NCI-H2081 treated with DMSO at 0.1 percent for 48 hours (cell line): Measurements from ENCODE around the gene ADAM11.
A peak's percentile ranks its signal among the peaks of the same experiment; 100 is the strongest.
"Not testable (repeated sequence)": the region's sequence is repeated elsewhere in the genome, so short reads cannot be mapped to it uniquely, and the experiment has no call there.

Source experiments
- DNase-seq: peaks from one replicate; lab custom pipeline; 2025; lab: John Stamatoyannopoulos, UW

ADAM11 gene

DNA sequence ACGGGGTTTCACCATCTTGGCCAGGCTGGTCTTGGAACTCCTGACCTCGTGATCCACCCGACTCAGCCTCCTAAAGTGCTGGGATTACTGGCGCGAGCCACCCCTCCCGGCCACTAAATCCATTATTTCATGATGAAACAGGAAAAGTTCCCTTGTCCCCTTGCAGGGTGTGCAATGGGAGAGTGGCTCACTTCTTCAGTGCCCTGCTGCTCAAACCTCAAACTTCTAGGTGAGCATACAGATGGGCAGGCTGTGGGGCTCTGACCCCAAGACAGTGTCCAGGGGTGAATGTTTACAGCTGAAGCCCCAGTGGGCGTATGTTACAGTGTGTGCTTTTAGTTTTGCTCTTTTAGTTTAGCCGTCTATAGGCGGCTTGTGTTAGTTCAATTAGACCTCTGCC, 36.6 kb downstream of the ADAM11 start:
- DNase-seq = no peak

DNA sequence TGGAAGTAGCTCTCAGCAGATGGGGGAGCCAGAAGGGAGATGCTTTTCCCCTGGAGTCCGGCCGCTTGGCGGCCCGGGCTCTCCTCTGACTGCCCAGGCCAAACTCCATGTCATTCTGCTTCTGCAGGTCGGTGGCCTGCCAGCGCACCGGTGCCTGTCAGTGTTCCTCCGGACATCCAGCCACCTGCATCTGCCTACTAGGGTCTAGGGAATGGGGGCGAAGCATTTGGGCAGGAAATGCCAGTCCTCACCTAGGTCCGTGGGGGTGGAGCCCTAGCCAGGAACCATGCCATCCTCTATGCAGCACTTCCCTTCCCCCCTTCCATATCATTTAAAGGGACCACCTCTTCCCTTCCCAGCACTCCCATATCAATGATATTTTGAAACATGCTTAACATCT, 37.1 kb downstream of the ADAM11 start:
- DNase-seq = no peak

DNA sequence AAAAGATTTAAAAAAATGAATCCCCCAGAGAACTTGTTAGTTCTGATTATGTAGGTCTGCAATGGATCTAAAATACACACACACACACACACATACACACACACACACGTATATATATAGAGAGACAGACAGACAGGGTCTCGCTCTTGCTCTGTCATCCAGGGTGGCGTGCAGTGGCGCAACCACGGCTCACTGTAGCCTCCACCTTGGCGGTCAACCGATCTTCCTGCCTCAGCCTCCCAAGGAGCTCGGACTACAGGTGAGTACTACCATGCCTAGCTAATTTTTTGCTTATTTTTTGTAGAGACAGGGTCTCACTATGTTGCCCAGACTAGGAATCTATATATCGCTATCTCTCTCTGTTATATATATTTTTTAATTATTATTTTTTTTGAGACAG, 37.9 kb downstream of the ADAM11 start:
- DNase-seq = no peak

DNA sequence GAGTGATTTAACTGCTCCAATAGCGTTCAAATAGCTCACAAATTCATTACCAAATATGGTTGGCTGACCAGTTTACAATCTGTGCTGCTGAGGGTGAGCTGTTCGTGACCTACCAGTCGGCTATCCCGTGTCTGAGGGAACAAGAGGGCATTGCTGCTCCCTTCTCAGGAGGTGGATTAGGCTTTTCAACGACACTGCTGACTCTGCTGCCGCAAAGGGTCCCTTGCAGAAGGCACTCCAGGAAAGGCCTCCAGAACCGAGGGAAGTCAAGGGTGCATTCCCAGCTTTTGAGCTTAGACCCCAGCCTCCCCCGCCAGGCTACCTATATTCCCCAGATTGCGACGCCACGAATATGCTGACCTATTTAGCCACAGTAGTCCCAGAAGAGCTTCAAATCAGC, 39.0 kb downstream of the ADAM11 start:
- DNase-seq = no peak

- no peak for DNase-seq
Observed at GRCh38 chr17:44798356-44798755, 39.6 kb downstream of the ADAM11 start.

DNA sequence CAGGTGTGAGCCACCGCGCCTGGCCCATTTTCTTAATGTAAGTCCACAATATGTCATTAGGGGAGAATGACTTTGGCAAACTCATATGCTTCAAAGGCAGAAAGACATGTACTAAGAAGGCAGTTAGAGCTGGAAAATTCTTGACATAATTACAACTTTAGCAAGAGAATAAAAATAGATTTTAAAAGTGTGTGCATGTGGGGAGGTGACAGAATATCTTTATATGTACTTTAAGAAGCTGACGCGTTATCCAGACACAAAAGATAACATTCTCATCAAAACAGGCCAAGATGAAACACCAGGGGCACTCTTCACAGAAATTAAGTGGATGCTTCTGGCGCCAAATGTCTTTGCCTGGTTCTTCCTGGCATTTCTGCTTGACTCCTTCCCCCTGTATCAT, 43.1 kb downstream of the ADAM11 start:
- no peak for DNase-seq

DNA sequence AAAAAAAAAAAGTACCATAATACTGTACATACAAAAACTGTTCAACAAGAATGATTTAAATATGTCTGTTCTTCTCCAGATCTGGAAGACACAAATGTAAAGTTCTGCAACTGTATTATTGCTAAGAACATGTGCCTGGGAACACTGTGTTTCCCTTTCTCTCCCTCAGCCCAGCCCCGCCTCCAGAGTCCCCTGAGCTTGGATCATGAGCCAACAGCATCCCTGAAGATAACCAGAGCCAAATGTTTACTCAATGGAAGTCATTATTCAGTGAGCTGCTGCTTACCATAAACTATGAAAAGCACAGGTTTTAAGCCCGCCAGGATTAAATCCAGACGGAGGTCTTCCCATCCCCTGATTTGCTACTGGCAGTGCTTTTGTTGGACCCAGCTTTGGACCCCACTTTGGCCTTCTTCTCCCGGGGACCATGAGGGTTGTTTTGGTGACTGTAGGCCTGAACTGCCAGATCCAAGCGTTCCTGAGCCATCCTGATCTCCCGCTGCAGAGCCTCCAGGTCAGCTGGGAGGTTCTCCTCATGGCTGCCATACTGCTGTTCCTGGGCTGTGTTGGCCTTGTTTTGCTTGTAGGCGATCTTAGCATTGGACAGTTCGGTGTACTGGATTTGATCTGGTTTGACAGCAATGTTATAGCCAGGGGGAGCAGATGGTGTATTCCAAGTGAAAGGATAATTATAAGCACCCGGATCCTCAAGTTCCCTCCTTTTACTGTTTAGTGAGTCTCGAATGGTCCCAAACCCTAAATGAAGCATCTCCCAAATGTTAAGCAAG, 45.7 kb downstream of the ADAM11 start:
- no peak for DNase-seq

GRCh38 chr17:44807093-44807816, 48.5 kb downstream of the ADAM11 start:
- no peak for DNase-seq

DNA sequence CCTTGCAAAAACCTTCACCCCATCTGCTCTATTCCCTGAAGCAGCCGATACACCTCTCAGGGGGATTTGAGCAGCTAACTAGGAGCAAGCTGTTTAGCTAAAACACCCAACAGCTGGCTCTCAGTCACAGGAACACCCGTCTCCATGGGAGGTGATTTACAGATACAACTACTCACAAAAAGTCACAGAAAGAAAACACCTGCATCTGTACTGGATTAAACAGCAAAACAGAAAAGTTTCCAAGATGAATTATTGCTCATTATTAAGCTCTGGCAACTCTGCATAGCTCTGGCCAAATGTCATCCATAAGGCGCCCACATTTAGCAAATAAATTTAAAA, 49.0 kb downstream of the ADAM11 start:
- no peak for DNase-seq

DNA sequence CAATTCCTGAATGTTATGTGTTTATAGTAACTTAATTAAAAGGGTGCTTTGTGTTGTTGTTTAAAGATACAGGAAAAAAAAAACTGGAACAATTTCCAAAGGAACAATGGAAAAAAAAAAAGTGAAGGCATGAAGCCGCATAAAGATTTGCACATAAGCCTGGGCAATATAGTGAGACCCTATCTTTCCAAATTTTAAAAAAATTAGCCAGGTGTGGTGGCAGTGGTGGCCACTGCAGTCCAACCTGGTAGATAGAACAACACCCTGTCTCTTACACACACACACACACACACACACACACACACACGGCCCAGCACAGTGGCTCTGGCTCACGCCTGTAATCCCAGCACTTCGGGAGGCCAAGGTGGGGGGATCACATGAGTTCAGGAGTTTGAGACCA, 49.4 kb downstream of the ADAM11 start:
- no peak for DNase-seq

DNA sequence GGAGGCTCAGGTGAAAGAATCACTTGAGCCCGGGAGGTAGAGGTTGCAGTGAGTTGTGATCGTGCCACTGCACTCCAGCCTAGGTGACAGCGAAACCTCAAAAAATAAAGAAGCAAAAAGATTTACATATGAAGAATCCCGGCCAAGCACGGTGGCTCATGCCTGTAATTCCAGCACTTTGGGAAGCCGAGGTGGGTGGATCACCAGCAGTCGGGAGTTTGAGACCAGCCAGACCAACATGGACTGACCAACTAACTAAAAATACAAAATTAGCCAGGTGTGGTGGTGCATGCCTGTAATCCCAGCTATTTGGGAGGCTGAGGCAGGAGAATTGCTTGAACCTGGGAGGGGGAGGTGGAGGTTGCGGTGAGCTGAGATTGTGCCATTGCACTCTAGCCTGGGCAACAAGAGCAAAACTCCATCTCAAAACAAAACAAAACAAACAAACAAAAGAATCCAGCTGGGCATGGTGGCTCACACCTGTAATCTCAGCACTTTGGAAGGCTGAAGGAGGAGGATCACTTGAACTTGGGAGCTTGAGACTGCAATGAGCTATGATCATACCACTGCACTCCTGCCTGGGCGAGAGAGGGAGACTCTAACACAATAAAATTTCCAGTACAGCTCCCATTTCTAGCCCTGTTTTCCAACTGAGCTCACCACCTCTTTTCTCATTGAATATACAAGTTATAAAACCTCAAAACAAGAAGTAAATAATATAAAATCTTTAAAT, 50.0 kb downstream of the ADAM11 start:
- not testable (repeated sequence) for DNase-seq

DNA sequence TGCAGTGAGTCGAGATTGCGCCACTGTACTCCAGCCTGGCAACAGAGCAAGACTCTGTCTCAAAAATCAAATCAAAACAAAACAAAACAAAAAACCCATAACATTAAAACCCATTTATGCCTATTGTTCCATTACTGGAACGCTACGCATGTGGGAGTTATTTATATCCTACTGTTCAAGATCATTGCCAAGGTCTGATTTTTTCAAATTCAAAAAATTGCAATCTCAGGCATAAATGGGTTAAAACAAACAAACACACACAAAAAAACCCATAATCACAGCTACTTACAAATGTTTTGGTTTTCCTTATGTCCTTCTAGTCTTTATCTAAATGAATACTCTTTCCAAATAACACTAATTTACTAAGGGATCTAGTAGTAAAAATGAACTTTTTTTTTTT, 53.5 kb downstream of the ADAM11 start:
- no peak for DNase-seq

DNA sequence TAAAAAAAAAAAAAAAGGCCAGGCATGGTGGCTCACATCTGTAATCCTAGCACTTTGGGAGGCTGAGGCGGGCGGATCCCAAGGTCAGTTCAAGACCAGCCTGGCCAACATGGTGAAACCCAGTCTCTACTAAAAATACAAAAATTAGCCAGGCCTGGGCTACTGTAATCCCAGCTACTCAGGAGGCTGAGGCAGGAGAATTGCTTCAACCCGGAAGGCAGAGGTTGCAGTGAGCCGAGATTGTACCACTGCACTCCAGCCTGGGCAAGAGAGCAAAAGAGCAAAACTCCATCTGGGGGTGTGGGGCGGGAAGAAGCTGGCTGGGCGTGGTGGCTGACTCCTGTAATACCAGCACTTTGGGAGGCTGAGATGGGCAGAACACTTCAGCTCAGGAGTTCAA, 59.7 kb downstream of the ADAM11 start:
- not testable (repeated sequence) for DNase-seq

GRCh38 chr17:44820631-44821212, 61.9 kb downstream of the ADAM11 start:
- DNase-seq = peak; percentile 90

GRCh38 chr17:44825236-44825635, 66.4 kb downstream of the ADAM11 start:
- DNase-seq = not testable (repeated sequence)

DNA sequence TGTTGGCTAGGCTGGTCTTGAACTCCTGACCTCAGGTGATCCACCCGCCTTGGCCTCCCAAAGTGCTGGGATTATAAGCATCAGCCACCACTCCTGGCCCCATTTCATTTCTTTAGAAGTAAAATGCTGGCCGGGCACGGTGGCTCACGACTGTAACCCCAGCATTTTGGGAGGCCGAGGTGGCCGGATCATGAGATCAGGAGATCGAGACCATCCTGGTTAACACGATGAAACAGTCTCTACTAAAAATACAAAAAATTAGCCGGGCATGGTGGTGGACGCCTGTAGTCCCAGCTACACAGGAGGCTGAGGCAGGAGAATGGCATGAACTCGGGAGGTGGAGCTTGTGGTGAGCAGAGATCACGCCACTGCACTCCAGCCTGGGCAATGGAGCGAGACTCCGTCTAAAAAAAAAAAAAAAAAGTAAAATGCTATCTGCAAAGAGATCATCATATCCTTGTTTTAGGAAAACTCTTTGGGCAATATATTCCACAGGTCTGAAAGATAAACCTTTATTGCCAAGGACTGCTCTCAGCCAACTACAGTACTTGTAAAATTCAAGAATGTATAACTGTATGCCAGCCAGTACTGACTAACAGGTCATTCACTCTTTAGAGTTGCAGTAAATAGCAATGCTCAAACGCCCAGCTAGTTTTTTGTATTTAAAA, 67.5 kb downstream of the ADAM11 start:
- DNase-seq = no peak

GRCh38 chr17:44827863-44828262, 69.1 kb downstream of the ADAM11 start:
- DNase-seq = no peak

GRCh38 chr17:44828919-44829522, 70.2 kb downstream of the ADAM11 start:
- no peak for DNase-seq

DNA sequence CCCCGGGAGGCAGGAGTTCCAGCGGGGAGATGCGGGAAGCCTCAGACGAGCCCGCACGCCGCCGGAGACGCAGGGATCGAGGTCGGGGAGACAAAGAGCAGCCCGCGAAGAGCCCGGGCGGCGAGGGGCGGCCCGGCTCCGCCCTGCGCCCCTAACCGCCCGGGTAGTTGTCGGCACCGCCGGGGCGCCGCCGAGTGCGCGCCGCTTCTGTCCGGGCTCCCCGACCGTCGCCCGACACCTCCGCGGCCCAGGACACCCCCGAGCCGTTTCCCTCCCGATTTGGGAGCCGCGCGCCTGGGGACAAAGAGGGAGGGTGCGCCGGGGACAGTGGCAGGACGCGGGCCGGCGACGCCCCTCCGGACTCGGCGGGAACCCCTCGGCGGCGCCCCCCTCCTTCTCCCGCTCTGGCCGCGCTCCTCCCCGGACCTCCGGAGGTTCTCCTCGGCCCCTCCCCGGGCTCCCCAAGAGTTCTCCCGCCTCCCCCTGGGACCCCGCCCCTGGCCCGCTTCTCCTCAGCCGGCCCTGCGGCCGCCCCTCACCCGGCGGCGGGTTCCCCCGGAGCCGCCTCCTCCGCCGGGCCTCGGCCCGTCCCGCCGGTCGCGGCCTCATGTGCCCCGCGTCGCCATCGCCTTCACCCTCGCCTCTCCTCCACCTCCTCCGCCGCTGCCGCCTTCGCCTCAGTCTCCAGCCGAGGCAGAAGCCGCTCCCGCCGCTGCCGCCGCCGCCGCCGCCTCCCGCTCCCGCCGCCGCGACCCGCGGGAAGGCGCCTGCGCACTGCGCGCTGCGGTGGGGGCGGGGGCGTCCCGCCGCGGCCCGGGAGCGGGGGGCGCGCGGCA, 71.0 kb downstream of the ADAM11 start, which contains the start of gene GJC1:
Gene GJC1, minus strand, starts transcription at position 765 of the 836 bp plus-strand sequence. CDS start 24,470 bp downstream, outside the sequence.
- DNase-seq = no peak
